ENCODE results near the gene CYS1. TPM values are rescaled to one million over a fixed set of nuclear protein-coding genes. Genes with fewer than 3 reads are reported as not detected.

Gene CYS1, protein sequence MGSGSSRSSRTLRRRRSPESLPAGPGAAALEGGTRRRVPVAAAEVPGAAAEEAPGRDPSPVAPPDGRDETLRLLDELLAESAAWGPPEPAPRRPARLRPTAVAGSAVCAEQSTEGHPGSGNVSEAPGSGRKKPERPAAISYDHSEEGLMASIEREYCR
- polyA plus RNA-seq (2012; ENCODE audit: insufficient read depth, insufficient read length, low read depth), result not detected

DNA sequence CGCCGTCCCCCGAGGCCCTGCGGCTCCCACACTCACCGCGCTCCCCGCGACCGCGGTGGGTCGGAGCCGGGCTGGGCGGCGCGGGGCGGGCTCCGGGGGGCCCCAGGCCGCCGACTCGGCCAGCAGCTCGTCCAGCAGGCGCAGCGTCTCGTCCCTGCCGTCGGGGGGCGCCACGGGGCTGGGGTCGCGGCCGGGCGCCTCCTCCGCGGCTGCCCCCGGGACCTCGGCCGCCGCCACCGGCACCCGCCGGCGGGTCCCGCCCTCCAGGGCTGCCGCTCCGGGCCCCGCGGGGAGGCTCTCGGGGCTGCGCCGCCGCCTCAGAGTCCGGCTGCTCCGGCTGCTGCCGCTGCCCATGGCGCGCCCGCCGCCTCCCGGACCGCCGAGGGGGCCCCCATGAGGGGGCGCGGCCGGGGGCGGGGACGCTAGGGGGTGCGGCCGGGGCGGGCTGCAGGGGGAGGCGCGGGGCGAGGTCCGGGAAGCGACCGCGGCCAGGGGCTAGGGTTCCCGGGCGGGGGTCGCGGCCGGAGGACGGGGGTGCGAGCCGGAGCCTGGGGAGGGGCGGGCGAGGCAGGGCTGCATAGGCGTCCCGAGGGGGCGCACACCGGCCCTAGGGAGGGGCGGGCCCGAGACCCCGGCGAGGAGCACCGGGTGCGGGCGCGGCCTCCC is at the start of gene CYS1:
TSS of gene CYS1 (minus strand) at position 542 of the 666 bp plus-strand sequence. CDS start at position 354, 188 bp downstream.
- no peak for DNase-seq
- H3K27me3 ChIP-seq, result peaks cover 98% of the 10 kb centered on the region
- H3K36me3 ChIP-seq, result no peaks in the 10 kb centered on the region
- H3K4me3 ChIP-seq (ENCODE audit: low read depth, low read length), result peak within 1 kb of the TSS; percentile 10; the same call in 1 of the 2 replicates
- H3K4me1 ChIP-seq, result no peaks in the 10 kb centered on the region; the same call in 1 of the 2 replicates
- no peaks in the 10 kb centered on the region; the same call in 1 of the 2 replicates for H3K9me3 ChIP-seq
- TF ChIP-seq, protein P1, sequence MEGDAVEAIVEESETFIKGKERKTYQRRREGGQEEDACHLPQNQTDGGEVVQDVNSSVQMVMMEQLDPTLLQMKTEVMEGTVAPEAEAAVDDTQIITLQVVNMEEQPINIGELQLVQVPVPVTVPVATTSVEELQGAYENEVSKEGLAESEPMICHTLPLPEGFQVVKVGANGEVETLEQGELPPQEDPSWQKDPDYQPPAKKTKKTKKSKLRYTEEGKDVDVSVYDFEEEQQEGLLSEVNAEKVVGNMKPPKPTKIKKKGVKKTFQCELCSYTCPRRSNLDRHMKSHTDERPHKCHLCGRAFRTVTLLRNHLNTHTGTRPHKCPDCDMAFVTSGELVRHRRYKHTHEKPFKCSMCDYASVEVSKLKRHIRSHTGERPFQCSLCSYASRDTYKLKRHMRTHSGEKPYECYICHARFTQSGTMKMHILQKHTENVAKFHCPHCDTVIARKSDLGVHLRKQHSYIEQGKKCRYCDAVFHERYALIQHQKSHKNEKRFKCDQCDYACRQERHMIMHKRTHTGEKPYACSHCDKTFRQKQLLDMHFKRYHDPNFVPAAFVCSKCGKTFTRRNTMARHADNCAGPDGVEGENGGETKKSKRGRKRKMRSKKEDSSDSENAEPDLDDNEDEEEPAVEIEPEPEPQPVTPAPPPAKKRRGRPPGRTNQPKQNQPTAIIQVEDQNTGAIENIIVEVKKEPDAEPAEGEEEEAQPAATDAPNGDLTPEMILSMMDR (IDR thresholded peaks at IDR 0.05; ENCODE audit: low read depth, low read length), result no peak

DNA sequence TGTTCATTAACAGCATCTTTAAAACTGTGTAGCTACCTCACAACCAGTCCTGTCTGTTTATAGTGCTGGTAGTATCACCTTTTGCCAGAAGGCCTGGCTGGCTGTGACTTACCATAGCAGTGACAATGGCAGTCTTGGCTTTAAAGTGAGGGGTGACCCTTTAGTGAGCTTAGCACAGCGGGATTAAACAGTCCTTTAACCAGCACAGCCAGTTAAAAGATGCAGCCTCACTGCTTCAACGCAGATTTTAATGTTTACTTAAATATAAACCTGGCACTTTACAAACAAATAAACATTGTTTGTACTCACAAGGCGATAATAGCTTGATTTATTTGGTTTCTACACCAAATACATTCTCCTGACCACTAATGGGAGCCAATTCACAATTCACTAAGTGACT is 49.3 kb upstream of the CYS1 start:
- Histone ChIP-seq H3K9me3 (no peaks in the 10 kb centered on the region), H3K27me3 (no peaks in the 10 kb centered on the region), H3K4me3 (ENCODE audit: low read depth, low read length) (no peak overlapping the region), H3K36me3 (peaks cover 81% of the 10 kb centered on the region), H3K4me1 (no peaks in the 10 kb centered on the region; the same call in 1 of the 2 replicates)
- TF ChIP-seq, protein P1 (IDR thresholded peaks at IDR 0.05; ENCODE audit: low read depth, low read length), result no peak
- no peak for DNase-seq

DNA sequence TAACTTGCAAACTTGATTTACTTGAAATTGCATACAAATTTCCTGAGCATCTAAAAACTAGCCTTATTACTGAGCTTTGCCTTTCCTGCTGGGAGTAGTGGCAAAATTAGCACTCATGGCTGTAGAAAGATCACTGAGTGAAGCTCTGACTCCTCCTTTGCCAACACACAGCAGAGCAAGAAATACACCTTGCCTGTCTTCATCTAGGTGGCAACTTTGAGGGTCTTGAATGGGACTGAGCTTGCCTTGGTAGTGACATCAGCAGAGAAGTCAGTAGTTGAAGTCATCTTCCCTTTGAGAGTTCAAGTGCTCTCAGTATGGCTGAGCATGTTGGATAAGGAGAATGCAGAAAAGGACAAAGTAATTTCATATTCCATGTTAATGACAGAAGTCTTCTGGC is 48.2 kb upstream of the CYS1 start:
- no peaks in the 10 kb centered on the region for H3K9me3 ChIP-seq
- no peaks in the 10 kb centered on the region; the same call in 1 of the 2 replicates for H3K4me1 ChIP-seq
- DNase-seq, result no peak
- no peaks in the 10 kb centered on the region for H3K27me3 ChIP-seq
- peaks cover 82% of the 10 kb centered on the region for H3K36me3 ChIP-seq
- no peak overlapping the region for H3K4me3 ChIP-seq (ENCODE audit: low read depth, low read length)
- TF ChIP-seq, protein P1 (IDR thresholded peaks at IDR 0.05; ENCODE audit: low read depth, low read length), result no peak

DNA sequence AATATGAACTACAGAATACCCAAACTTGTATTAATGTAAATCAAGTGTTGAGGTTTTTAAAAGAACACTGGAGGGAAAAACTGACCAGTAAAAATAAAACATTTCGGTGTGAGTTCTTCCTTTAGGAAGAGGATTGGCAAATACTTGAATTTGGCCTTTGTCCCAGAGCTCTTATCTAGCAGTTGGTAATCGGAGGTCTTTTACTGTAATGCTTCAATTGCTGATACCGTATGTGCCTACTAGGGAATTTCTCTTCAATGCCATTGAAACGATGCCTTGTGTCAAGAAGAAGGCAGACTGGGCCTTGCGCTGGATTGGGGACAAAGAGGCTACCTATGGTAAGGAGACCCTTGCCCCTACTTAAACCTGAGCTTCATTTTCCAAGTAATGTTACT is 46.4 kb upstream of the CYS1 start:
- Histone ChIP-seq H3K27me3 (no peaks in the 10 kb centered on the region), H3K9me3 (no peaks in the 10 kb centered on the region), H3K4me3 (ENCODE audit: low read depth, low read length) (no peak overlapping the region), H3K36me3 (peaks cover 74% of the 10 kb centered on the region), H3K4me1 (no peaks in the 10 kb centered on the region; the same call in 1 of the 2 replicates)
- DNase-seq, result no peak
- TF ChIP-seq, protein P1 (IDR thresholded peaks at IDR 0.05; ENCODE audit: low read depth, low read length), result no peak

DNA sequence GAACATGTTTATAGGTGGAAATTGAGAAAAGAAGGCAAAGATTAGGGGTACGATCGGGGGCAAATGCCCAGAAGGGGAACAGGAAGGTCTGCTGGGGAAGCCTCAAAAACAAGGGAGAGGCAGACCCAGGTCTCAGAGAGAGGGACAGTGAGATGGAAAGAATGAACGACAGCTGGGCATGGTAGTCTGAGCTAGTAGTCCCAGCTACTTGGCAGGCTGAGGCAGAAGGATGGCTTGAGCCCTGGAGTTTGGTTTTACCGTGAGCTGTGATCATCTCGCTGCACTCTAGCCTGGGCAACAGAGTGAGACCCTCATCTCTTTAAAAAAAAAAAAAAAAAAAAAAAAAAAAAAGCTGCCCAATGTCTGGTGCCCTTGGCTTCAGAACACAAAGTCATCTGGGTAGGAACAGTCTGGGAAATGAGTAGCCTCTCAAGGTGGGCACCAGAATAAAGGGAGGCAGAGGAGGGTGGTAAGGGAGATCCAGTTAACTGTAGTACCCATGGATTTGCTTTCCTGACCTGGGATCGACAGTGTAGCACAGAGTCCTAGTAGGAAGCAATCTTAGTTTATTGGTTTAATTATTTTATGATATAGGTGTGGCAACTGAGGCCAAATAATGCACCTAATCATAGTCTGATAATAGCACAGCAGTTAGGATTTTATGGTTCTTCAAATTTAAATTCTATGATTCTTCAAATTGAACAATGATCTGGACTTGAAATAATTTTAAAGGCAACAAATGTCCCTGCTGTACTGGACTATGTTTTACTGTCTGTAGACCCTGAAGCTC is 45.8 kb upstream of the CYS1 start:
- TF ChIP-seq, protein P1 (IDR thresholded peaks at IDR 0.05; ENCODE audit: low read depth, low read length), result no peak
- H3K4me3 ChIP-seq (ENCODE audit: low read depth, low read length), result 0 out of 2 replicates have a peak overlapping the region, but pooled peaks have one; percentile 7
- DNase-seq, result no peak
- no peaks in the 10 kb centered on the region; the same call in 1 of the 2 replicates for H3K4me1 ChIP-seq
- peaks cover 70% of the 10 kb centered on the region for H3K36me3 ChIP-seq
- no peaks in the 10 kb centered on the region for H3K27me3 ChIP-seq
- no peaks in the 10 kb centered on the region for H3K9me3 ChIP-seq

Data from BE2C (cell line).